ENCODE data around the gene SLC25A46.

The SLC25A46 gene

DNA sequence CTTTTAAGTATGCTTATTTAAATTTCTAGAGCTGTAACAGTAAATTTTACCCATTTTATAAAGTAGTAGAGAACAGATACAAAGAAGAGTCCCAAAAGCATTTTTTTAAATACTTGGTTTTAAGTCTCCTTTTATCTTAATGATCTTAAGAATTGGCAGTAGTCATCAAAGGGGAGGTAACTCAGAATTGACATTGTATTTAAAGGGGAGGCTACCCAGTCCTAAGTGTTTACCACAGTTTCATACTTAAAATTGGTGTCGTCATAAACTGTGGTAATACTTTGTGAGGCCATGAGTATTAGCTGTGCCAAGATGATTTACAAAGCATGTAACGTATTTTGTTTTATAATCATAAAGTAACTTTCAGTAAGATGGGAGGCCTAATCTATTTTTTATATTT is 14.8 kb downstream of the SLC25A46 start:
- TF ChIP-seq, protein P1, sequence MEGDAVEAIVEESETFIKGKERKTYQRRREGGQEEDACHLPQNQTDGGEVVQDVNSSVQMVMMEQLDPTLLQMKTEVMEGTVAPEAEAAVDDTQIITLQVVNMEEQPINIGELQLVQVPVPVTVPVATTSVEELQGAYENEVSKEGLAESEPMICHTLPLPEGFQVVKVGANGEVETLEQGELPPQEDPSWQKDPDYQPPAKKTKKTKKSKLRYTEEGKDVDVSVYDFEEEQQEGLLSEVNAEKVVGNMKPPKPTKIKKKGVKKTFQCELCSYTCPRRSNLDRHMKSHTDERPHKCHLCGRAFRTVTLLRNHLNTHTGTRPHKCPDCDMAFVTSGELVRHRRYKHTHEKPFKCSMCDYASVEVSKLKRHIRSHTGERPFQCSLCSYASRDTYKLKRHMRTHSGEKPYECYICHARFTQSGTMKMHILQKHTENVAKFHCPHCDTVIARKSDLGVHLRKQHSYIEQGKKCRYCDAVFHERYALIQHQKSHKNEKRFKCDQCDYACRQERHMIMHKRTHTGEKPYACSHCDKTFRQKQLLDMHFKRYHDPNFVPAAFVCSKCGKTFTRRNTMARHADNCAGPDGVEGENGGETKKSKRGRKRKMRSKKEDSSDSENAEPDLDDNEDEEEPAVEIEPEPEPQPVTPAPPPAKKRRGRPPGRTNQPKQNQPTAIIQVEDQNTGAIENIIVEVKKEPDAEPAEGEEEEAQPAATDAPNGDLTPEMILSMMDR (IDR thresholded peaks at IDR 0.05; ENCODE audit: control insufficient read depth, insufficient read depth, low read depth, low read length, missing control alignments) = no peak
- no peak overlapping the region for H3K4me3 ChIP-seq (ENCODE audit: control insufficient read depth, low read depth, low read length)
- DNase-seq (ENCODE audit: low read depth) = no peak

DNA sequence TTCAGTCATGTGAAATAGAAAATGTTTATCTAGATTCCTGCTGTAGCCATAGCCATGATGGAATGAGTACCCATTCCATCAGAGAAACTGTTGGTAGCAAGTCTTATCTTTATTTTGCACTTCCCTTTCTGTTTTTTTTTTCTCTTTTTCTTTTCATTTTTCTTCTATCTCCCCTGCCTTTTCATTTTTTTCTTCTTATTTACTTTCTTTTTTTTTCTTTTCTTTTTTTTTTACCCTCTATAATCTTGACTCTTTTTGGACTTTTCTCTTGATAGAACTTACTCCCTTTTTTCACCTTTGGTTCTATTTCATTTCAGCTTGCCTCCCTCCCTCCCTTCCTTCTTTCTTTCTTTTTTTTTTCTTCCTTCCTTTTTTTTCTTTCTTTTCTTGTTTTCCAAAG is 15.4 kb downstream of the SLC25A46 start:
- H3K4me3 ChIP-seq (ENCODE audit: control insufficient read depth, low read depth, low read length) = no peak overlapping the region
- TF ChIP-seq, protein P1 (IDR thresholded peaks at IDR 0.05; ENCODE audit: control insufficient read depth, insufficient read depth, low read depth, low read length, missing control alignments) = no peak
- DNase-seq (ENCODE audit: low read depth) = no peak

DNA sequence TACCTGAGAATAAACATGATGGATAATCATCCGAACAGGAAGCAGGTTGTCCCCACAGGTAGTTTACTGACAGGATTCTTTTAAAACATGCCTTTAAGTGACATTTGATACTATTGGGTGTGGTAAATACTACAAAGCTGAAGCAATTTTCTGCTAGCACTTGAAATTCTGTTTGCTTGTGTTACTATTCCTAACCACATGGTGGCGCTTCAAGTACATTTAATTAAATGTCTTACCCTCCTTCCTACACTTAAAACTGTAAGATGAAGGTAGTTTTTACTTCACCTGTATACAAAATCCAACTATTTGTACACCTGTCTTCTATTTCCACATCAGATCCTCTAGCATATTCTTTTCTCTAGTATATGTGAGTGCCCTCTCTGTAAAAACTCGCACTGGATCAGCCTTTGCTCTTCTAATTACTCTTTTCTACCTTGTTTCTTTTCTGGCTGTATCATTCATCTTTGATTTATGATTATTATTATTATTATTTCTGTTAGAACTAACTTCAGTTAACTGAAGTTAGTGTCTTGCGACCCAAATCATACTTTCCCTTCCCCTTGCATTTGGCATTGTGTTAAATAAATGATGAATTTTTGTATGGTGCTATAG is 18.4 kb downstream of the SLC25A46 start:
- no peak for DNase-seq (ENCODE audit: low read depth)
- TF ChIP-seq, protein P1 (IDR thresholded peaks at IDR 0.05; ENCODE audit: control insufficient read depth, insufficient read depth, low read depth, low read length, missing control alignments) = peak; percentile 56
- H3K4me3 ChIP-seq (ENCODE audit: control insufficient read depth, low read depth, low read length) = no peak overlapping the region

DNA sequence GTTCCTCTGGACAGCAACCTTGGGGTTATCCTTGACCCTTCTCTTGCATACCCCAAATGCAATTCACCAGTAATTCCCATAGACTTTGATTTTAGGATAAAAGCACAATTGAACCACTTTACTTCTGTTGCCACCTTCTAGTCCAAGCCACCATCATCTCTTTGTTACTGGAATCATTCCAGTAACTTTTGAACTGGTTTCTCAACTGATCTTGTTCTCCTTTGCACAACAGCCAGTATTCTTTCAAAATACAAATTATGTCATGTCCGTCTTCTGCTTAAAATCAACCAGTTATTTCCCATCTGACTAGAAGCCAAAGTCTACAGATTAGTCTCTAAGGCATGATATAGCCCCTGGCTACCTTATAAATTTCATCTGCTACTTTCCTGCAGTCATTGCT is 21.4 kb downstream of the SLC25A46 start:
- DNase-seq (ENCODE audit: low read depth) = no peak
- TF ChIP-seq, protein P1 (IDR thresholded peaks at IDR 0.05; ENCODE audit: control insufficient read depth, insufficient read depth, low read depth, low read length, missing control alignments) = no peak
- H3K4me3 ChIP-seq (ENCODE audit: control insufficient read depth, low read depth, low read length) = no peak overlapping the region

DNA sequence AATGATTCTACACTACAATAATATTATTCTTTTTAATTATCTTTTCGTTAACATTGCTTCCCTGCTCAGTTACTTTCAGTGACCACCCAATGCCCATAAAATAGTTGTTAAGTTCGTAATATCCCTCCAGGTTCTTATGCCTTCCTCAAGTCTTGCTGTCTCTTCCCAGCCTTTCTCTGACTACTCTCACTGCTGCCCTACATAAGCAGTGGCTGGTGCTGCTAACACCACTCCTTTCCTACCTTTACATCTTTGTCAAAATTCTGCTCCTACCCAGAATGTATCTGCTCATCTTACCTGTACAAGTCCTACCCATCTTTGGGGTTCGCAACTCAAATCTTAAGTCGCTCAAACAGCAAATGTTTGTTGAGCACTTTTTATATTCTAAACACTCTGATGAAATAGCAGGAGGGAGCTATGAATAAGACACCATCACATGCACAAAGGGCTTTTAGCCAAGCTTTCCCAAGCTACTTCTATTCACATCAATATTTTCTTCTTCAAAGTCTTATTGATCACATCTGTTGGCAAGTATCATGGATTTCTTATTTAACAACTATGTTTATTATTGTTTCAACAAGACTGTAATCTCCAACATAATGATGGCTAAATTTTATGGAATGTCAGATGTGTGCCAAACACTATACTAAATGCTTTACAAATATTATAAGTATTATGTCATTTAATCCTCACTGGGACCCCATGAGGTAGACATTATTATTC is 29.5 kb downstream of the SLC25A46 start:
- TF ChIP-seq, protein P1 (IDR thresholded peaks at IDR 0.05; ENCODE audit: control insufficient read depth, insufficient read depth, low read depth, low read length, missing control alignments) = no peak
- DNase-seq (ENCODE audit: low read depth) = no peak
- H3K4me3 ChIP-seq (ENCODE audit: control insufficient read depth, low read depth, low read length) = no peak overlapping the region

DNA sequence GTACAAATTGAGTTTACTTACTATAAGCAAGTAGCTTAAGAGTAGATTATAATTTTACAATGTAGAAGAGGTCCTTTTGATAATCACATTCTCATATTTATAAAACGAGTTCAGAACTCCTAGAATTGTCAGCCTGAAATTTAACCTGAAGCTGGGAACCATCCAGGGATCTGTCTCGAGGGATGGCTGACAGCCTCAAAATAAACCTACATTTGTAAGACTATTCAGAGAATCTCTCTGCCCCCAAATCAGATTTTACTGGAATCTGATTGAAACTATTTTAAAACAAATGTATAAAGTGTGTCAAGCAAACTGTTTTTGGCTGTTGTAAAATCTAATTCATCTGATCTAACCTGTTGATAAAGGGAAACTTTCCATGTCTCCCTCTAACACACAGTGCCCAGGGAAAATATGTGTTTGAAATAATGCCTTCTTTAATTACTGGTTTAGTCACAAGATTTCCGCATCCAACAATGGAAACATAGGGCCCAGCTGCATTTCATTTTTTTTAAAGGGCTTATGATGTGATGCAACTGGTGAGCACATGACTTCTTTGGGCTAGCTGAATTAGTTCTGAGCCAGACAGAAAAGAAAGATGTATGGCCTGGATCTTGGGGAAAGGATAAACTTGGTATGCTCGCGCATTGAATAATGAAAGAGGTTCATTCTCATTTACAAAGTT is 30.3 kb downstream of the SLC25A46 start:
- TF ChIP-seq, protein P1 (IDR thresholded peaks at IDR 0.05; ENCODE audit: control insufficient read depth, insufficient read depth, low read depth, low read length, missing control alignments) = no peak
- DNase-seq (ENCODE audit: low read depth) = peak; percentile 72
- H3K4me3 ChIP-seq (ENCODE audit: control insufficient read depth, low read depth, low read length) = no peak overlapping the region
